ENCODE results near the gene AP3S1. TPM values are rescaled to one million over a fixed set of nuclear protein-coding genes. Genes with fewer than 3 reads are reported as not detected.

The AP3S1 gene
- total and polyA plus RNA-seq, 2 of the 13 experiments (the other 11 are each of a cell fraction or from before 2014, with no cell fraction given): 50.5 to 85.9 TPM

DNA sequence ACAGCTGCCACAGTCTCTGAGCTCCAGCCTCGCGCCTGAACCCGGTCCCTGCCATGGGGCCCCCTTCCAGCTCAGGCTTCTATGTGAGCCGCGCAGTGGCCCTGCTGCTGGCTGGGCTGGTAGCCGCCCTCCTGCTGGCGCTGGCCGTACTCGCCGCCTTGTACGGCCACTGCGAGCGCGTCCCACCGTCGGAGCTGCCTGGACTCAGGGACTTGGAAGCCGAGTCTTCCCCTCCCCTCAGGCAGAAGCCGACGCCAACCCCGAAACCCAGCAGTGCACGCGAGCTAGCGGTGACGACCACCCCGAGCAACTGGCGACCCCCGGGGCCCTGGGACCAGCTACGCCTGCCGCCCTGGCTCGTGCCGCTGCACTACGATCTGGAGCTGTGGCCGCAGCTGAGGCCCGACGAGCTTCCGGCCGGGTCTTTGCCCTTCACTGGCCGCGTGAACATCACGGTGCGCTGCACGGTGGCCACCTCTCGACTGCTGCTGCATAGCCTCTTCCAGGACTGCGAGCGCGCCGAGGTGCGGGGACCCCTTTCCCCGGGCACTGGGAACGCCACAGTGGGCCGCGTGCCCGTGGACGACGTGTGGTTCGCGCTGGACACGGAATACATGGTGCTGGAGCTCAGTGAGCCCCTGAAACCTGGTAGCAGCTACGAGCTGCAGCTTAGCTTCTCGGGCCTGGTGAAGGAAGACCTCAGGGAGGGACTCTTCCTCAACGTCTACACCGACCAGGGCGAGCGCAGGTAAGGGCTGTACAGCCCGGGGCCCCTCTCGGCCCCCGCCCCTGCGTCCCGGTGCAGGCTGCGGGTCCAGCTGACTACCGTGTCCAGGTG, 121.0 kb downstream of the AP3S1 start (continued):
- TF ChIP-seq, protein P1, sequence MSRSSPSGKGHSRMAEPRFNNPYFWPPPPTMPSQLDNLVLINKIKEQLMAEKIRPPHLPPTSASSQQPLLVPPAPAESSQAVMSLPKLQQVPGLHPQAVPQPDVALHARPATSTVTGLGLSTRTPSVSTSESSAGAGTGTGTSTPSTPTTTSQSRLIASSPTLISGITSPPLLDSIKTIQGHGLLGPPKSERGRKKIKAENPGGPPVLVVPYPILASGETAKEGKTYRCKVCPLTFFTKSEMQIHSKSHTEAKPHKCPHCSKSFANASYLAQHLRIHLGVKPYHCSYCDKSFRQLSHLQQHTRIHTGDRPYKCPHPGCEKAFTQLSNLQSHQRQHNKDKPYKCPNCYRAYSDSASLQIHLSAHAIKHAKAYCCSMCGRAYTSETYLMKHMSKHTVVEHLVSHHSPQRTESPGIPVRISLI (CRISPR knock-in tag; IDR thresholded peaks at IDR 0.05; ENCODE audit: borderline replicate concordance): no peak
- no peak for TF ChIP-seq NFKBIZ (CRISPR knock-in tag; IDR thresholded peaks at IDR 0.05)
- TF ChIP-seq, protein P2, sequence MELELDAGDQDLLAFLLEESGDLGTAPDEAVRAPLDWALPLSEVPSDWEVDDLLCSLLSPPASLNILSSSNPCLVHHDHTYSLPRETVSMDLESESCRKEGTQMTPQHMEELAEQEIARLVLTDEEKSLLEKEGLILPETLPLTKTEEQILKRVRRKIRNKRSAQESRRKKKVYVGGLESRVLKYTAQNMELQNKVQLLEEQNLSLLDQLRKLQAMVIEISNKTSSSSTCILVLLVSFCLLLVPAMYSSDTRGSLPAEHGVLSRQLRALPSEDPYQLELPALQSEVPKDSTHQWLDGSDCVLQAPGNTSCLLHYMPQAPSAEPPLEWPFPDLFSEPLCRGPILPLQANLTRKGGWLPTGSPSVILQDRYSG (CRISPR knock-in tag; IDR thresholded peaks at IDR 0.05): no peak
- 0 out of 2 replicates have a peak, but pooled peaks have one; percentile 78 for TF ChIP-seq ZNF672 (CRISPR knock-in tag; IDR thresholded peaks at IDR 0.05)
- no peak for TF ChIP-seq ZNF383 (CRISPR knock-in tag; IDR thresholded peaks at IDR 0.05; ENCODE audit: borderline replicate concordance)
- TF ChIP-seq NCOA2 (CRISPR knock-in tag; IDR thresholded peaks at IDR 0.05): no peak
- TF ChIP-seq NFIB (CRISPR knock-in tag; IDR thresholded peaks at IDR 0.05; ENCODE audit: borderline replicate concordance): no peak
- TF ChIP-seq, protein P3, sequence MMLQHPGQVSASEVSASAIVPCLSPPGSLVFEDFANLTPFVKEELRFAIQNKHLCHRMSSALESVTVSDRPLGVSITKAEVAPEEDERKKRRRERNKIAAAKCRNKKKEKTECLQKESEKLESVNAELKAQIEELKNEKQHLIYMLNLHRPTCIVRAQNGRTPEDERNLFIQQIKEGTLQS (CRISPR knock-in tag; IDR thresholded peaks at IDR 0.05): no peak
- TF ChIP-seq ZNF264 (CRISPR knock-in tag; IDR thresholded peaks at IDR 0.05): 0 out of 2 replicates have a peak, but pooled peaks have one; percentile 15
- no peak for TF ChIP-seq ZFAT (CRISPR knock-in tag; conservative IDR thresholded peaks at IDR 0.05)
- no peak for TF ChIP-seq IRX3 (CRISPR knock-in tag; IDR thresholded peaks at IDR 0.05; ENCODE audit: borderline replicate concordance, low read depth)
- no peak for TF ChIP-seq ZNF282 (IDR thresholded peaks at IDR 0.05; ENCODE audit: partially characterized antibody)
- TF ChIP-seq MIXL1 (CRISPR knock-in tag; IDR thresholded peaks at IDR 0.05): no peak
- TF ChIP-seq, protein P4, sequence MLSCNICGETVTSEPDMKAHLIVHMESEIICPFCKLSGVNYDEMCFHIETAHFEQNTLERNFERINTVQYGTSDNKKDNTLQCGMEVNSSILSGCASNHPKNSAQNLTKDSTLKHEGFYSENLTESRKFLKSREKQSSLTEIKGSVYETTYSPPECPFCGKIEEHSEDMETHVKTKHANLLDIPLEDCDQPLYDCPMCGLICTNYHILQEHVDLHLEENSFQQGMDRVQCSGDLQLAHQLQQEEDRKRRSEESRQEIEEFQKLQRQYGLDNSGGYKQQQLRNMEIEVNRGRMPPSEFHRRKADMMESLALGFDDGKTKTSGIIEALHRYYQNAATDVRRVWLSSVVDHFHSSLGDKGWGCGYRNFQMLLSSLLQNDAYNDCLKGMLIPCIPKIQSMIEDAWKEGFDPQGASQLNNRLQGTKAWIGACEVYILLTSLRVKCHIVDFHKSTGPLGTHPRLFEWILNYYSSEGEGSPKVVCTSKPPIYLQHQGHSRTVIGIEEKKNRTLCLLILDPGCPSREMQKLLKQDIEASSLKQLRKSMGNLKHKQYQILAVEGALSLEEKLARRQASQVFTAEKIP (CRISPR knock-in tag; IDR thresholded peaks at IDR 0.05; ENCODE audit: borderline replicate concordance): no peak
- TF ChIP-seq ATAD3A (CRISPR knock-in tag; IDR thresholded peaks at IDR 0.05): no peak
- TF ChIP-seq ZNF841 (CRISPR knock-in tag; IDR thresholded peaks at IDR 0.05; ENCODE audit: borderline replicate concordance): no peak
- TF ChIP-seq, protein P5, sequence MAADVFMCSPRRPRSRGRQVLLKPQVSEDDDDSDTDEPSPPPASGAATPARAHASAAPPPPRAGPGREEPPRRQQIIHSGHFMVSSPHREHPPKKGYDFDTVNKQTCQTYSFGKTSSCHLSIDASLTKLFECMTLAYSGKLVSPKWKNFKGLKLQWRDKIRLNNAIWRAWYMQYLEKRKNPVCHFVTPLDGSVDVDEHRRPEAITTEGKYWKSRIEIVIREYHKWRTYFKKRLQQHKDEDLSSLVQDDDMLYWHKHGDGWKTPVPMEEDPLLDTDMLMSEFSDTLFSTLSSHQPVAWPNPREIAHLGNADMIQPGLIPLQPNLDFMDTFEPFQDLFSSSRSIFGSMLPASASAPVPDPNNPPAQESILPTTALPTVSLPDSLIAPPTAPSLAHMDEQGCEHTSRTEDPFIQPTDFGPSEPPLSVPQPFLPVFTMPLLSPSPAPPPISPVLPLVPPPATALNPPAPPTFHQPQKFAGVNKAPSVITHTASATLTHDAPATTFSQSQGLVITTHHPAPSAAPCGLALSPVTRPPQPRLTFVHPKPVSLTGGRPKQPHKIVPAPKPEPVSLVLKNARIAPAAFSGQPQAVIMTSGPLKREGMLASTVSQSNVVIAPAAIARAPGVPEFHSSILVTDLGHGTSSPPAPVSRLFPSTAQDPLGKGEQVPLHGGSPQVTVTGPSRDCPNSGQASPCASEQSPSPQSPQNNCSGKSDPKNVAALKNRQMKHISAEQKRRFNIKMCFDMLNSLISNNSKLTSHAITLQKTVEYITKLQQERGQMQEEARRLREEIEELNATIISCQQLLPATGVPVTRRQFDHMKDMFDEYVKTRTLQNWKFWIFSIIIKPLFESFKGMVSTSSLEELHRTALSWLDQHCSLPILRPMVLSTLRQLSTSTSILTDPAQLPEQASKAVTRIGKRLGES (CRISPR knock-in tag; IDR thresholded peaks at IDR 0.05; ENCODE audit: borderline replicate concordance): no peak
- no peak for TF ChIP-seq TBX3 (IDR thresholded peaks at IDR 0.05; ENCODE audit: borderline replicate concordance)
- TF ChIP-seq, protein P6, sequence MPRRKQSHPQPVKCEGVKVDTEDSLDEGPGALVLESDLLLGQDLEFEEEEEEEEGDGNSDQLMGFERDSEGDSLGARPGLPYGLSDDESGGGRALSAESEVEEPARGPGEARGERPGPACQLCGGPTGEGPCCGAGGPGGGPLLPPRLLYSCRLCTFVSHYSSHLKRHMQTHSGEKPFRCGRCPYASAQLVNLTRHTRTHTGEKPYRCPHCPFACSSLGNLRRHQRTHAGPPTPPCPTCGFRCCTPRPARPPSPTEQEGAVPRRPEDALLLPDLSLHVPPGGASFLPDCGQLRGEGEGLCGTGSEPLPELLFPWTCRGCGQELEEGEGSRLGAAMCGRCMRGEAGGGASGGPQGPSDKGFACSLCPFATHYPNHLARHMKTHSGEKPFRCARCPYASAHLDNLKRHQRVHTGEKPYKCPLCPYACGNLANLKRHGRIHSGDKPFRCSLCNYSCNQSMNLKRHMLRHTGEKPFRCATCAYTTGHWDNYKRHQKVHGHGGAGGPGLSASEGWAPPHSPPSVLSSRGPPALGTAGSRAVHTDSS (CRISPR knock-in tag; conservative IDR thresholded peaks at IDR 0.05): no peak
- TF ChIP-seq ZNF644 (CRISPR knock-in tag; IDR thresholded peaks at IDR 0.05; ENCODE audit: low read depth): no peak
- TF ChIP-seq SMAD3 (CRISPR knock-in tag; IDR thresholded peaks at IDR 0.05): no peak
- TF ChIP-seq HCFC1 (IDR thresholded peaks at IDR 0.05; ENCODE audit: low read depth, low read length): no peak

Data from HepG2 (cell line).